Psoas muscle (tissue), 8 donors: ENCODE data around the gene FBXO33. TPM values are rescaled to one million over a fixed set of nuclear protein-coding genes. Genes with fewer than 3 reads are reported as not detected.
A peak's percentile ranks its signal among the peaks of the same experiment; 100 is the strongest.

Experiments
- ATAC-seq, 4 donors: fragments of 200-7000 bp; cut with Tn5 transposase; one replicate each; pipeline ENCODE4 v1.9.1; 2020; ENCODE audit warnings: moderate library complexity in 3 of 4, mild to moderate bottlenecking in 2 of 4
- DNase-seq, 2 donors: peaks; one replicate each; pipeline ENCODE4 v3.0.0-alpha.2; 2020
- H3K27ac ChIP-seq: fragments of 200-600 bp; one replicate; pipeline ENCODE4 v1.8.0; 2022
- H3K27me3 ChIP-seq, 3 donors: fragments of 200-600 bp in 1 of 3; one replicate each; pipeline versions ENCODE4 v1.6.1 to v1.8.0; 2013 to 2022; ENCODE audit warnings: low read length in 2 of 3, mild to moderate bottlenecking in 2 of 3, moderate library complexity in 1 of 3; ENCODE audit not compliant: insufficient read depth in 3 of 3
- H3K36me3 ChIP-seq, 2 donors: fragments of 200-600 bp in 1 of 2; one replicate each; pipeline versions ENCODE4 v1.6.1 to v1.8.0; 2013 to 2022; ENCODE audit warnings: low read depth in 1 of 2, mild to moderate bottlenecking in 1 of 2, moderate library complexity in 1 of 2; ENCODE audit not compliant: insufficient read depth in 1 of 2
- H3K4me1 ChIP-seq: fragments of 200-600 bp; one replicate; pipeline ENCODE4 v1.8.0; 2022
- H3K4me3 ChIP-seq: fragments of 200-600 bp; one replicate; pipeline ENCODE4 v1.8.0; 2022; ENCODE audit warnings: mild to moderate bottlenecking
- H3K9me3 ChIP-seq: fragments of 200-600 bp; one replicate; pipeline ENCODE4 v1.8.0; 2022
- WGBS, 3 donors: extraction: QIAGEN DNeasy Blood & Tissue Kit; methylation state at CpG; one replicate each; pipeline versions ENCODE4 v1.1.6 to v1.1.7; 2013; 5-methylcytosine and 5-hydroxymethylcytosine counted together
- intact Hi-C, 2 donors: fragments of 100-400 bp; cut with DNase I; formaldehyde crosslinking; loops; one replicate each; pipeline versions ENCODE4 v1.11.0 to v1.14.2; 2022
- polyA plus RNA-seq, 3 donors: library from polyadenylated mRNA; stranded (reverse); fragments of 200-250 nt; gene quantifications; one replicate each; pipeline ENCODE4 v1.2.3, GENCODE V29; 2013
- total RNA-seq, 4 donors: library from RNA; stranded (reverse); fragmentation: NEBNext Ultra II Directional in 2 of 4; extraction: Animal tissue kit (Norgen Biotek cat#: 25700) in 2 of 4; gene quantifications; one replicate each; pipeline versions ENCODE4 v1.2.1 to v1.2.4, GENCODE V29; 2021 to 2023
- TF ChIP-seq, protein P1 (sequence below): fragments of 200-600 bp; IDR thresholded peaks from one replicate; pipeline ENCODE4 v1.8.0; 2022; ENCODE audit warnings: antibody characterized with exemption
- donor health status: healthy with polysubstance abuse.
- donor health status: DM: no; HTN: no; CAD: no; lungs with moderate emphysema.
- donor health status: Bipolar disorder and iron deficiency.
- donor health status: healthy.
- donor health status: DM: yes; HTN: yes; CAD: no.
- donor health status: DM: no; HTN: no; CAD: no.
- donor health status: DM: no; HTN: no; CAD: no.
- donor health status: DM: yes; HTN: yes; CAD: no.

FBXO33 gene
- total and polyA plus RNA-seq, 7 donors = 2.0 to 11.5 (median 3.5) TPM

DNA sequence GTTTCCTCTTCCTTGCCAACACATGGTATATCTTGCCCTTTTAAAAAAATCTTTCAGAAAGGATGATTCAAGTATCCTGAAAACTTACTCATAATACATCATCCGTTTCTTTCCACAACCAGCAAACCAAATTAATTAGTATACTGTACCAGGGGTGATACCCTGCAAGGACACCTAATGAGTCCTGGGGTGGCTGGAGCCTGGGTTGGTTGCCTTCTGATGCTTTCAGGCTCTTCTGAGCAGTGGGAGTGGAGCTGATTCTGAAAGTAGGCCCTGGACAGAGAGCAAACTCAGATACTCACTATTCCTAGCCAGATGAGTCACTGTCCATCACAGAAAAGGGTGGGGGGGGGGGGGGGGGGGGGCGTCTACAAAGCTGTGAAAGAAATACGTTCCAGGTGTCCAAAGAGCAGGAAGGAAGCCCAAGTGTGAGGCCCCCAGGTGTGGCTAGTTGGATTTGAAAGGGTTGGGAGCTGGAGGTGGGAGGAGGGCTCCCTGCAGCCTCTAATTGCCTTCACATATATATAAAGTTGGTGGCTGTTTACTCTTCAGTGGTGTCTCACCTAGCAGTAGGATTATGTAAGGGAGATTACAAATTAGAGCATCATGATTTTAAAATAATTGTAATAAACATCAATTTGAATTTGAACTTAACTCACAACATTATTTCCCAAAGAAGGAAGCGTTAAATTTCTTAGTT is 36.5 kb downstream of the FBXO33 start:
- no peaks in the 10 kb centered on the region for H3K27me3 ChIP-seq
- H3K9me3 ChIP-seq = no peaks in the 10 kb centered on the region
- ATAC-seq (peak; percentile 56 to 76 (median 68)), DNase-seq (no peak)
- H3K27ac ChIP-seq = no peak overlapping the region
- TF ChIP-seq, protein P1, sequence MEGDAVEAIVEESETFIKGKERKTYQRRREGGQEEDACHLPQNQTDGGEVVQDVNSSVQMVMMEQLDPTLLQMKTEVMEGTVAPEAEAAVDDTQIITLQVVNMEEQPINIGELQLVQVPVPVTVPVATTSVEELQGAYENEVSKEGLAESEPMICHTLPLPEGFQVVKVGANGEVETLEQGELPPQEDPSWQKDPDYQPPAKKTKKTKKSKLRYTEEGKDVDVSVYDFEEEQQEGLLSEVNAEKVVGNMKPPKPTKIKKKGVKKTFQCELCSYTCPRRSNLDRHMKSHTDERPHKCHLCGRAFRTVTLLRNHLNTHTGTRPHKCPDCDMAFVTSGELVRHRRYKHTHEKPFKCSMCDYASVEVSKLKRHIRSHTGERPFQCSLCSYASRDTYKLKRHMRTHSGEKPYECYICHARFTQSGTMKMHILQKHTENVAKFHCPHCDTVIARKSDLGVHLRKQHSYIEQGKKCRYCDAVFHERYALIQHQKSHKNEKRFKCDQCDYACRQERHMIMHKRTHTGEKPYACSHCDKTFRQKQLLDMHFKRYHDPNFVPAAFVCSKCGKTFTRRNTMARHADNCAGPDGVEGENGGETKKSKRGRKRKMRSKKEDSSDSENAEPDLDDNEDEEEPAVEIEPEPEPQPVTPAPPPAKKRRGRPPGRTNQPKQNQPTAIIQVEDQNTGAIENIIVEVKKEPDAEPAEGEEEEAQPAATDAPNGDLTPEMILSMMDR = no peak
- H3K36me3 ChIP-seq = peaks cover 0 to 60% of the 10 kb centered on the region in 2 donors
- 63 to 77% (median 73%) methylated on average over 3 to 4 of the region's 4 CpGs for WGBS, 3 donors
- intact Hi-C loops = no loop called here
- no peaks in the 10 kb centered on the region for H3K4me1 ChIP-seq
- no peak overlapping the region for H3K4me3 ChIP-seq

DNA sequence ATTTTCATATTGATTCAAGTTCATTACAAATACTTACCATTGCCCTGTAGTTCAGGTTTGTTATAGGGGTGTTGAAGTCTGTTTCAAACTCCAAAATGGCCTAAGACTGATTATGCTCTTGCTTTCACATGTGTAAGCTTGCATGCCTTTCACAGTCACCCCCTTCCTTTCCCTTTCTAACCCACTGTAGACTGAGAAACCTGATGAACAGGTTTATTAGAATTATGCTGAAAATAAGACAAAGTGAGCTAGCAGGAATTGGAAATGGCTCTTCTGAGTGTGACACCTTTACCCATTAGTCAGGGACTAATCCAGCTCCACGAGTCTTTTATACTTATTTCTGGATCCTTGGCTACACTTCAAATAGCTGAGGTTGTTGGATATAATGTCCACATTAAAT is 38.9 kb downstream of the FBXO33 start:
- Histone ChIP-seq H3K9me3 (no peaks in the 10 kb centered on the region), H3K27ac (no peak overlapping the region), H3K4me3 (no peak overlapping the region), H3K36me3 (peaks cover 0 to 44% of the 10 kb centered on the region in 2 donors), H3K27me3 (no peaks in the 10 kb centered on the region), H3K4me1 (no peaks in the 10 kb centered on the region)
- no peak for DNase-seq
- no peak for ATAC-seq
- intact Hi-C loops = no loop called here
- TF ChIP-seq, protein P1 = no peak
- 18 to 36% (median 20%) methylated on average over 1 of the region's 1 CpG for WGBS, 3 donors

DNA sequence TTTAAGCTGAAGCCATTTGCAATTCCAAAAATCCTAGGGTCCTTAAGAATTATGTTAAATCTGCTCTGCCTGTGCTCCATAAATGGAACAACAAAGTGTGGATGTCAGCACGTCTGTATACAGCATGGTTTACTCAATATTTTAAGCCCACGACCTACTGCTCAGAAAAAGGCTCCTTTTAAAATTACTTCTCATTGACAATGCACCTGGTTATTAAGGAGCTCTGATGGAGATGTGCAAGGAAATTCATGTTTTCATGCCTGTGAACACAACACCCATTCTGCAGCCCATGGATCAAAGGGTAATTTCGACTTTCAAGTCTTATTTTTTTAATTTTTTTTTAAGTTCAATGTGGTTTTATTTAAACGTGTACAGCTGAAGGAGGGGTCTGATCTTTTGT is 48.1 kb downstream of the FBXO33 start:
- Histone ChIP-seq H3K9me3 (no peaks in the 10 kb centered on the region), H3K36me3 (peaks cover 0 to 9% of the 10 kb centered on the region in 2 donors), H3K27ac (no peak overlapping the region), H3K4me3 (no peak overlapping the region), H3K27me3 (no peaks in the 10 kb centered on the region), H3K4me1 (no peaks in the 10 kb centered on the region)
- TF ChIP-seq, protein P1 = no peak
- intact Hi-C loops = no loop called here
- ATAC-seq (no peak), DNase-seq (no peak)
- 78 to 85% (median 85%) methylated on average over 4 of the region's 4 CpGs for WGBS, 3 donors

DNA sequence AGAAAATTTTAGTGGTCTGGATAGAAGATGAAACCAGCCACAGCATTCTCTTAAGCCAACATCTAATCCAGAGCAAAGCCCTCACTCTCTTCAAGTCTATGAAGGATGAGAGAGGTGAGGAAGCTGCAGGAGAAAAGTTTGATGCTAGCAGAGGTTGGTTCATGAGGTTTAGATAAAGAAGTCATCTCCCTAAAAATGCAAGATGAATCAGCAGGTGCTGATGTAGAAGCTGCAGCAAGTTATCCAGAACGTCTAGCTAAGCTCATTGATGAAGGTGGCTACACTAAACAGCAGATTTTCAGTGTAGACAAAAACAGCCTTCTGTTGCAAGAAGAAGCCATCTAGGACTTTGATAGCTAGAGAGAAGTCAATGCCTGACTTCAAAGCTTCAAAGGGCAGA is 48.5 kb downstream of the FBXO33 start:
- no peak for DNase-seq
- intact Hi-C loops = no loop called here
- H3K36me3 ChIP-seq = peaks cover 0 to 6% of the 10 kb centered on the region in 2 donors
- no peak overlapping the region for H3K27ac ChIP-seq
- no peaks in the 10 kb centered on the region for H3K9me3 ChIP-seq
- no peak for ATAC-seq
- no peaks in the 10 kb centered on the region for H3K4me1 ChIP-seq
- TF ChIP-seq, protein P1 = no peak
- H3K4me3 ChIP-seq = no peak overlapping the region
- WGBS, 3 donors = 63 to 95% (median 82%) methylated on average over 1 of the region's 1 CpG
- H3K27me3 ChIP-seq = no peaks in the 10 kb centered on the region
